HG03159 (cell line): ENCODE data around the gene ZNF593OS.

Experiments
- ATAC-seq: cut with Tn5 transposase; IDR thresholded peaks from one replicate; pipeline ENCODE4 v1.9.1; 2021; ENCODE audit warnings: mild to moderate bottlenecking, moderate library complexity; ENCODE audit not compliant: unreplicated experiment

ZNF593OS gene

DNA sequence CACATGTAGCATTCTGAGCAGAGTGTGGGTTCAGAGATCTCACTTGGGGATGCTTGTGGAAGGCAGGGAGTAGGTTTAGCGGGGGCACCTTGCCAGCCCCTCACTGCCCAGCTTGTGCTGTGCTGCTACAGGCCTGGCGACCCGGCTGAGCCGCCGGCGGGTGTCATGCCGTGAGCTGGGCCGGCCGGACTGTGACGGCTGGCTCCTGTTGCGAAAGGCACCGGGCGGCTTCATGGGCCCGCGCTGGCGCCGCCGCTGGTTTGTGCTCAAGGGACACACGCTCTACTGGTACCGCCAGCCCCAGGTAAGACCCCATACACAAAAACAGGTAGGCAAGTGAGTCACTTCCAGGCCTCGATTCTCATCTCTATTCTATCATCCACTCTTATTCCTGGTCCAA lies 13.3 kb upstream of the ZNF593OS start:
- ATAC-seq = no peak

DNA sequence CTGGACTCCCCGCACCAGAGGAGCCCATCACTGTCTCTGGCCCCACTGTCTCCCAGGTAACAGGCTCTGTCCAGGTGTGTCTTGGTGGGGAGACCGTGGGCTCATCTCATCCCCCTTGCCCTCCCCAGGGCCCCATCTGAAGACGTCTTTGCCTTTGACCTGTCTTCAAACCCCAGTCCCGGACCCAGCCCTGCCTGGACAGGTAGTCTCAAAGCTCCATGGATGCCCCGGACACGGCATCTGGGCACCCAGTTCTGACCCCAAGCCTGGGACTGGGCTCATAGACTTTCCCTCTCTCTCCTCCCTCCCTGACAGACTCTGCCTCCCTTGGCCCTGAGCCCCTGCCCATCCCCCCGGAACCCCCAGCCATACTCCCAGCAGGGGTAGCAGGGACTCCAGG lies 12.5 kb upstream of the ZNF593OS start:
- ATAC-seq = no peak

DNA sequence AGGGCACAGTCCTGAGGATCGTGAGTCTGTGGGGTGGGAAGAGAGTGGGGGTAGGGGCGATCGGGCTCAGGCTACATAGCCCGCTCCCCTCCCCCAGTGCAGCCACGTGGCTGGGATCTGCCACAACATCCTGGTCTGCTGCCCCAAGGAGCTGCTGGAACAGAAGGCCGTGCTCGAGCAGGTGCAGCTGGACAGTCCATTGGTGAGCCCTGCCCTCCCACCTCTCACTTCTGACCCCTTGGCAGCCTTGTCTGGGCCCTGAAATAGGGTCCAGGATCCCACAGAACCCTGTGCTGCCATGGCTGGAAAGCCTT lies 10.7 kb upstream of the ZNF593OS start:
- no peak for ATAC-seq

DNA sequence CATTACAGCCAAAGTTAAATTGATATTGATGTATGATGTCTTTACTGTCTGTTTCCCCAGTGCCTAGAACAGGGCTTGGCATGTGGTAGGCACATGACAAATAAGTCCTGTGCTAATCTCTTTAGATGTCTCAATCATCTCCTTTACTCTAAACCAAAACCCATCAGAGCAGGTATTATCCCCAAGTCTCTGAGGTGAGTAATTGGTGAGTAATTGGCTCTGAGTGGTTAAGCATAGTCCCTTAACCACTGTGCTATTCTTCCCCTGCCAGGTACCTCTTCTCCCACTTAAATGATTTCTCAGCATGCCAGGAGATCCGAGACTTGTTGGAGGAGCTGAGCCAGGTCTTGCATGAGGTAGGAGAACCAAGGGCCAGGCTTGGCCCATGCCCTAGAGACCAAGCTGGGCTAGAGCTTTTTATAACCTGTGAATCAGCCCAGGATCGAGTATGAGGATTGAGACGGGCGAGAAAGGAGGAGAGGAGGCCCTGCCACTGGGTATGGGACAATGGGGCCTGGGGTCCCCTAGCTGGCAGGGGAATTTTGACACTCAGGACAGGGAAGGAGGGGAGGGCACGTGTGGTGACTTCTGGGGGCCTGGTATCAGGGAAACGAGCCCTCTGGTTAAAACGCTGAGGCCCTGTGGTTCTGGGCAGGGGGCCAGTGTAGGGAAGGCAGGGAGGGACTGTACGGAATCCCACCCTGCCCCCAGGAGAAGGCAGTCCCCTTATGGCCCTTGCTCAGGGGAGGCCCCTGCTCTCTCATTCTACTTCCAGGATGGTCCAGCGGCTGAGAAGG lies 10.2 kb upstream of the ZNF593OS start:
- ATAC-seq = no peak

DNA sequence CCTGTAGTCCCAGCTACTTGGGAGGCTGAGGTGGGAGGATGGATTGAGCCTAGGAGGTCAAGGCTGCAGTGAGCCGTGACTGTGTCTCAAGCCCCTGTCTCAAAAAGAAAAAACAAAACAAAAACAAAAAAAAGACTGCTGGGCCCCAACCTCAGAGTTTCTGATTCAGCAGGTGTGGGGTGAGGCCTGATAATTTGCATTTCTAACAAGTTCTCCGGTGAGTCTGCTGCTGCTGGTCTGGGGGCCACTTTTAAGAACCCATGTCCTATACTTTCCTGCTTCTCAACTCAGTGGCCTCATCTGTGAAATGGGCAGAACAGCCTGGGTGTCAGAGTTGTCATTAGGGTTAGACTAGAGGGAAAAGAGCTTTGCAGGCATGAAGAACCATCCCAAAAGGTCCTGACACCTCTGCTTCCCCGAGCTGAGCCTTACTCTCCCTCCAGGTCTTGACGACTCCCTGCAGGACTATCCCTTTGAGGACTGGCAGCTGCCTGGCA lies 8.4 kb upstream of the ZNF593OS start:
- no peak for ATAC-seq

DNA sequence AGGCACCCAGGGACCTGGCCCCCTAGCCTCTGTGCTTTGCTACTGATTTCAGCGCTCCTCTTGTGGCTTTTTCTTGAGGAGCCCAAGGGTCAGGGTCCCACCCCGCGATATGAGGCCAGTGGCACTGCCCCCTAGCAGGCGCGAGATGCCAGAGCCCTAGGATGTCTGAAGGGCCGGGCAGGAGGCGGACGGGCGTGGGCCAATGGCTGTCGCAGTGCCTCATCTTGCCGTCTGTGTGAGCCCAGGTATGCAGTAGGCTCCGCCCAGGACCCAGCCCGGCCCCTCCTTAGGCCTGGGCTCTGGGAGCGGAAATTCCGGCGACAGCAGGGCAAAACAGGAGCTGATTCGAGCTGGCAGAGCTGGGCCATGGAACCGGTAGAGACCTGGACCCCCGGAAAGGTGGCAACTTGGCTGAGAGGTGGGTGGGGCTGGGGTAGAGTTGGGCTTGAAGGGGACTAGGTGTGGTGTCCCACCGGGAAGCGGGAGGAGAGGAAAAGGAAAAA lies 5.6 kb upstream of the ZNF593OS start, which contains the start of gene CNKSR1:
TSS of gene CNKSR1 (plus strand) at position 310 of the 503 bp plus-strand sequence. CDS start at position 367, 57 bp downstream.
- ATAC-seq = no peak

DNA sequence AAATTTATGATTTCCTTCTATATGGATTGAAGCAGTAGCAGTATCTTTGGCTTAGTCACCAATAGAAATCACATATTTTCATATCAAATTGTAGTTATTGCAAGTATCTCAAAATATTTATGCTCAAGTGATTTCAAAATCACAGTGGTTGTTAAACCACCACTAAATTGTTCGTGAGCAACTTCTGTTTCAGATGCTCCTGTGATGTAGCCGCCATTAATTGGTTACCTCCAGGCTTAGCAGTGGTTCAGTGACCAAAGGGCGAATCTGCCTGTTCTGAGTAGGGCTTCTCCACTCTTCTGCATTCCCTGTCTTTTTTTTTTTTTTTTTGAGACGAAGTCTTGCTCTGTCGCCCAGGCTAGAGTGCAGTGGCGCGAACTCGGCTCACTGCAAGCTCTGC lies 3.7 kb upstream of the ZNF593OS start:
- no peak for ATAC-seq

DNA sequence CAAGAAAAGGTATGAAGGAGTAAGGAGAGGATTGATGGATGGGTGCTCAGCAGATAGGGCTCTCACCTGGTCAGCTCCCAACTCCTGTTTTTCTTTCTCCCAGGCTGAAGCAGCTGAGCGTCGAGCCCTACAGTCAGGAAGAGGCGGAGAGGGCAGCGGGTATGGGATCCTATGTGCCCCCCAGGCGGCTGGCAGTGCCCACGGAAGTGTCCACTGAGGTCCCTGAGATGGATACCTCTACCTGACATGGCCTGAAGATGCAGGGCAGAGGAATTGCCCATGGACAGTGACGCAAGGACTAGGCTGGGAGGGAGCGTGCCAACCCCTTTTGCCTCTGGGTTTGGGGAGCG lies 1.2 kb downstream of the ZNF593OS start:
- no peak for ATAC-seq

DNA sequence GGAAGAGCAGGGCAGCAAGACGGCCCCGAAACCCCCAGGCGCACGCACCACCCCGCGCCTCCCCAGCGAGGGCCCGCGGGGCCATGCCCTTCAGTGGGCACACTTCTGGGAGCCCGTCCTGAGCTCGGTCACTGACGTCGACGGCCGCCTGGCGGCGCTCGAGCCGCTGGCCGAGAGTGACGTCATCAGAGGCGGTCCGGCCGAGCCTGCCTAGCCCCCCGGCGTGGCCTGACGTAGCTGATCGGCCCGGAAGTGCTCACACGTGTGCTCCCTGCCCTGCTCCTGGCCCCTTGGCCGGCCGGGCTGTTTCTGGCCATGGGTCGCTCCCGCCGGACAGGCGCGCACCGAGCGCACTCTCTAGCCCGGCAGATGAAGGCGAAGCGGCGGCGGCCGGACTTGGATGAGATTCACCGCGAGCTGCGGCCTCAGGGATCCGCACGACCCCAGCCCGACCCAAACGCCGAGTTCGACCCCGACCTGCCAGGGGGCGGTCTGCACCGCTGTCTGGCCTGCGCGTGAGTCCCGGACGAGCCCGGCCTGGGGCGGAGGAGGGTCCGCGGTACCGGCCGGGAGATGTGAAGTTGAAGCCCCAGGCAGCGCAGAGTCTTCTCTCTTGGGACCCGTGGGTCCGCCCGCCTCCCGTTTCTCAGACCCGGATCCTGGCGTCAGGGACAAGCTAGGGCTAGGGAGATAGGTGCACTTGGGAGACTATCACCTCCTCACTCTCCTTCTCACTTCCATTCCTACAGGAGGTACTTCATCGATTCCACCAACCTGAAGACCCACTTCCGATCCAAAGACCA lies 1.8 kb downstream of the ZNF593OS start, which contains the start of gene ZNF593:
TSS of gene ZNF593 (plus strand) at position 240 of the 803 bp plus-strand sequence. CDS start at position 316, 76 bp downstream.
- peak; percentile 92 for ATAC-seq

DNA sequence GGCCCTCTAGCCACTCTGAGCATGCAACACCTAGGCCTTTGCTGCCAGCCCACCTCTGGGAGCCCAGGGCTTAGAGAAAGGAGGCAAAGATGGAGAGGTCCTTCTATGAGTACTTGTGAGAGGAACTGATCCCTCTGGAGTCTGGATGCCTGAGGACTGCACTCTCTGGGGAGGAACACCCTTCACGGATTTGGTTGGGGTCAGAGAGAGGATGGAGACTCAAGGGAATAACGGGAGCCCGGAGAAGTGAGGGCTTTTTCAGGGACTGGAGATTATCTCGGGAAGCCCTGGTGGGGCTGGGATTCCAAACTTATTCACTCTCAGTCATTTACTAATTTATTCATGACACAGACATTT lies 2.5 kb downstream of the ZNF593OS start:
- ATAC-seq = no peak

DNA sequence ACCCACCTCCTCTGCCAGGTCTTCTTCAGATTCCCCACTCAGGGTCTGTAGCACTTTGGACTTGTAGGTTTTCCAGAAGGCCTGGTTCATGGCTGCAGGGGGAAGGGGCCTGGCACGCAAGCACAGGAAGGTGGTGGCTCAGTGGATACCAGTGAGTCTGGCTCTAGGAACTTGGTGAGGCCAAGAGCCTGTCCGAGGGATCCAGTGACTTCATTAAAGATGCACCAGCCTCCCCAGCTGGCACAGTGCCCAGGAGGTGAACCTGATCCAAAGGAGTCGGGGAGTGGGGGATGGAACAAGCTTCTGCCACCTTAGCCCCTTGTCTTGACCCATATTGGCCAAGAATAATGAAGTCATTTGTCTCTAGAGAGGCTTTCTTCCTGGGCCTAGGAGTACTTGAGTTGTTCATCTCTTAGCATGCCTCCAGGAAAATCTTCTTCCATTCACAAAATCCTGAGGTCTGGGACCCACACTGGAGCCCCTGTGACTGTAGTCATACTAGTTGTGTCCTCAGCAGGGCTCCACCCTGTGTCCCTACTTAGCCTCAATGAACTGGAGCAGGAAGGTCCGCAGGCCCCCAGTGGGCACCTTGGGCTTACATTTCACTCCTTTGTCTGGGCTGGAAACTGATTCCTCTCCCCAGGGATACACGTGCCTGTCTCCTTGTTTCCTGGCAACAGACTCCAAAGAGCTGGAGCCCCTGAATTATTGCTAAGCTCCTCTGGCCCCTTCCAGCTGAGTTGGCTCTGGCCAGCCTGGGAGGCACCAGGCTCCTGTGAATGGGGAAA lies 3.0 kb downstream of the ZNF593OS start, which contains the start of gene C1orf232:
TSS of gene C1orf232 (minus strand) at position 554 of the 788 bp plus-strand sequence. CDS start at position 90, 464 bp downstream.
- no peak for ATAC-seq

DNA sequence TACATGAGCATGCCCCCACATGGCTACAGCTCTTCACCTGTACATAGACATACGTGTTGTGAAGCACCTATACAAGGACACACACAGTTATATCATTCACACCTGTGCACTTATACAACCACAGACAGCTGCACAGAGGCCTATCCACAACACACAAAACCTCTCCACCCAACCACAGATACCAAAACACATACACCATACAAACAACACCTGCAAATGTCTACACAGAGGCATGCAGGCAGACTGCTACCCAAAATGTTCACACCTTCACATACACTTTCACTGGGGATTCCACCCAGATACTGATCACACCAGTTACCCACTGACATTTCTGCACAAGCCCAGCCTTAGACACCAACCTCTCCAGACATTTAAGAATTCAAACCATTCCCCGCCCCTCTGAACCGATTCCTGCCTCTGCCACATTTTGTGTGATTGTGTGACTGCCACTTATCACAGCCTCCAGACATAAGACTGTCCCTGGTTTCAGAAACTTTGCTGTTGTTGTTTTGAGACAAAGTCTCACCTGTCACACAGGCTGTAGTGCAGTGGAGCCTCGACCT lies 4.8 kb downstream of the ZNF593OS start:
- no peak for ATAC-seq

DNA sequence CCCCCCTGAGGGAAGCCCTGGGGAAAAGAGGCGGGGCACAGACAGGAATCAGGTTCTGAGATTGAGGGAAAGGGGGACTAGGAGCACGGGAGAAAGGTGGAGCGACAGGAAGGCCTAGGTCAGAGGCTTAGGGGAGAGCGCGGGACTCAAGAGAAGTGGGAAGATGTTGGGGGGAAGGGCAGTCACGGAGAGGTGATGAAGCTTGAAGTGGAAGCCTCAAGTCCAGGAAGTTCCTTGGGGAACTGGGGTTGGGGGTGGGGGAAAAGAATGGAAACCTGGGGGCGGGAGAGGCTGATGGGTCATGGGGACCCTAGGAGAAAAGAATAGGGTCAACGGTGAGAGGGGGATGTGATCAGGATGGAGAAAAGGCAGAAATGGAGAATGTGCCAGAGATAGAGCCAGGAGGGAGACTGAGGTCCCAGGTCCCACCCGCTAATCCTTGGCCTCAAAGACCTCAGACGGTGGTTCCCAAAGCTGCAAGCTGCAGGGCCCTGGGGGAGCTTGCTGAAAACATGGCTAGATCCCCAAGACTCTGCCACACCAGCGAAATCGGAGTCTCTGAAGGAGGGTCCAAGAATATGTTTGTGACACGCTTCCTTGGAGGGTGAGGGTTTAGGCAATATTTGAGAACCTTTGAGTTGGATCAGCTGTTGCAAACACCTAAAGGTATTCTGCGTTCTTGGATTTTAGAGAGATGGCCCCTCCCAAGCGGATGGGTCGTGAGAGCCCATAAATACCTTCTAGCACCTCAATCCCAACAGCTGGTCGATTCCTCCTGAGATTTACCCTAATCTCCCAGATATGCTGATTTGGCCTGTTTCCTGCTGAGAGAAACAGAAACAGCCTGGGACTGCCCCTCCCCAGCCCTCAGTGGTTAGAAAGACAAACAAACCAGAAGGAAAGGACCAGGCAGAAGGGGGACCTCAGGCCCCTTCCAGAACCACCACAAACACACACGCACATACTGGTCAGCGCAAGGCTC lies 6.5 kb downstream of the ZNF593OS start:
- no peak for ATAC-seq

DNA sequence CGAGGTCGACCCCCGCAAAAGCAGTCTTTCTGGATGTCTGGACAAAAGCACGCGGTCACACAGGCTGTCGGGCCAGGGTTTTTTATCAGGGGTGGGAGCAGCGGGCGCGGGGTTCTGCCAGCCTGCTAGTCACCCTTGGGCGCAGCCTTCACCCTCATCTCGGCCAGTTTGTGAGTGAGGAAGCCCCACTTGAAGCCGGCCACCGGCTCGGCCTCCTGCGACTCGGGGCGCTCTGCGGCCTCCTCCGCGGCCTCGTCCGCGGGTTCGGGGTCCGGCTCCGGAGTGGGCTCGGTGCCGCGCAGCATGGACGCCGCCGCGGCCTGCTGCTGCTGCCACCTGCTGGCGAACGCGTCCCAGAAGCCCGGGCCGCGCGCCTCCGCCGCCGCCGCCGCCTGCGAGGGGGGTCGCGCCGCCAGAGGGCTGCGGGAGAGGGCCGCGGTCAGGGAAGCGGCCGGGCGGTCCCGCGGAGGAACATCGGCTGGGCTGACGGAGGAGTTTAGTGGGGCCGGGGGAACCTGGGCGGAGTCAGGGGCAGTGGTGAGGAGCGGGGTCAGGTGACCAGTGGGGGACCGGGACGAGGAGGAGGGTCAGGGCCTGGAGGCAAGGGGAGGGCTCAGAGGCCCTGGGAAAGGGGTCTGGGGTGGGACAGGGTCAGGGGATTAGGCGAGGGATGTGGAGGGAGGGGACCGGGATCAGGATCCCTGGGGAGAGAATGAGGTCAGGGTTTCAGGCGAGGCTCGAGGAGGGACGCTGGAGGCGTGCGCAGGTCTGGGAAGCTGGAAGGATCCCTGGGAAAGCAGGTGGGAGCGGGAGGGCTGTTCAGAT lies 7.4 kb downstream of the ZNF593OS start:
- no peak for ATAC-seq

DNA sequence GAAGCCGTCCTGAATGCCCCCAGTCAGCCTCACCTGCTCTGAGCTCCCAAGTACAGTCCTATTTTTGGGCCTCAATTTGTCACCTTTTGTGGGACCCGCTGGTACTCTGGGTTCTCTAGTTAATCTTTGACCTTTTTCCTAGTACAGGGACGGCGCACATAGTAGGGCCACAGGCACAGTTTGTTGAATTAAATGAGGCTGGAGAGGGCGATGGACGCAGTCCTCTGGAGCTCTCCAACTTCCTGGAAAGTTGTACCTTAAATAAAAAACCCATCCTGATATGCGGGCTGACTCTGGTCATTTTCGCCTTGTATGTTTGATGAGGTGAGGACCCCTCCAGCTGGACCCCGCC lies 8.0 kb downstream of the ZNF593OS start:
- no peak for ATAC-seq

DNA sequence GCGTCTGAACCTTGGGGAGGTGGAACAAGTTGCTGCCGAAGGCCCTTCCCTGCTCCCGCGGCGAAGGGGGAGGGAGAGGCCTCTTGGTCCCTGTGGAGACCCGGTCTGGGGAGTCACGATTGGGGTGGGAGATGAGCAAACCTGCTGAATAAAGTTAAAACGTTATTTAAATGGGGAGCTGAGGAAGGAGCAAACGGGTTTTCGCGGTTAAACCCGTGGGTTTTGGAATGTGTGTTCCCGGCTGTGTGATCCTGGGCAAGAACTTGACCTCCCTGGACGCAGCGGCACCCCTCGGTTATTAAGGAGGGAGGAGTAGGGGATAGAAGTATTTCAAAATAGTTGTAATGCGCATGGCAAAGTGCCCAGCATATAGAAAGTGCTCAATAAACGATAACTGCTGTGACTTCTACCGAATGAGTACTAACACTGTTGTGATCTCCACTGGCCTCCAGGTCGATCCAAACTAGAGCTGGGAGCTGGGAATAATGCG lies 9.4 kb downstream of the ZNF593OS start:
- ATAC-seq = no peak

DNA sequence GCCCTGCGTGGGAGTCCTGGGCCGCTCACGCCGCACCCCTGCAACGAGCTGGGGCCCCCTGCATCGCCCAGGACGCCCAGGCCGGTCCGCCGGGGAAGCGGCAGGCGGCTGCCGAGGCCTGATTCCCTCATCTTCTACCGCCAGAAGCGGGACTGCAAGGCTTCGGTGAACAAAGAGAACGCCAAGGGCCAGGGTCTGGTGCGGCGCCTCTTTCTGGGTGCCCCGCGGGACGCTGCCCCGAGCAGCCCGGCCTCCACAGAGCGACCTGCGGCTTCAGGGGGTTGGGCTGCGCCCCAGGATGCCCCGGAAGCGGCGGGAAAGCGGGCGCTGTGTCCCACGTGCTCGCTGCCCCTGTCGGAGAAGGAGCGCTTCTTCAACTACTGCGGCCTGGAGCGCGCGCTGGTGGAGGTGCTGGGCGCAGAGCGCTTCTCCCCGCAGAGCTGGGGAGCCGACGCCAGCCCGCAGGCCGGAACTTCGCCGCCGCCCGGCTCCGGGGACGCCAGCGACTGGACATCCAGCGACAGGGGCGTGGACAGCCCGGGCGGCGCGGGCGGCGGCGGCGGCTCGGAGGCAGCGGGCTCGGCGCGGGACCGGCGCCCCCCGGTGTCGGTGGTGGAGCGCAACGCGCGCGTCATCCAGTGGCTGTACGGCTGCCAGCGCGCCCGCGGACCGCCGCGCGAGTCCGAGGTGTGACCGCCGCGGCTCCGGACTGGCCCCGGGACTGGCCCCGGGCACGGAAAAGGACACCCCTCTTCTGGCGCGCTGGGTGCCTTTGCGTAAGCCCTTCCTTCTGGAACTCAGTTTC lies 10.0 kb downstream of the ZNF593OS start:
- no peak for ATAC-seq
